ENCODE results near the gene DLGAP4. TPM values are rescaled to one million over a fixed set of nuclear protein-coding genes. Genes with fewer than 3 reads are reported as not detected.
A peak's percentile ranks its signal among the peaks of the same experiment; 100 is the strongest.
"Not testable (repeated sequence)": the region's sequence is repeated elsewhere in the genome, so short reads cannot be mapped to it uniquely, and the experiment has no call there.

Gene DLGAP4
- polyA plus RNA-seq, 2 of the 4 experiments (the other 2 are of a cell fraction): 11.9 to 36.7 TPM

DNA sequence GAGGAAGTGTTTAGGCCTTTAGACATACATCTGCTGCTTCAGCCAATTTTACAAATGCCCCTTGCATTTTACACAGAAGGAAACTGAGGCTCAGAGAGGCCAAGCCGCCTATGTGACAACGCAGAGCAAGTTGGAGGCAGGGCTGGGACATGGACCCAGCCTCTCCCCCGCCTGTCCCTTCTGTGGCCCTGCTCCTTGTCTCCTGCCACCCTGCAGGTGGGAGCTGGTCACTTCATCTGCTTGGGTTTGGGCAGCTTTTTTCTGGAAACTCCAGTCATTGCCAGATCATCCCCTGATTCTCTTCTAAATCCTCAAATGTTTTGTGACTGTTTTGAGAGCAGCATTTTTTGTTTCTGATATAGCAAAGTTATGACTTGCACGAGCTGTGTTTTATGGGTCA is 68.9 kb downstream of the DLGAP4 start:
- no peak for TF ChIP-seq ZNF302 (CRISPR knock-in tag; IDR thresholded peaks at IDR 0.05)
- no peak for TF ChIP-seq JUNB (IDR thresholded peaks at IDR 0.05)
- TF ChIP-seq, protein P1, sequence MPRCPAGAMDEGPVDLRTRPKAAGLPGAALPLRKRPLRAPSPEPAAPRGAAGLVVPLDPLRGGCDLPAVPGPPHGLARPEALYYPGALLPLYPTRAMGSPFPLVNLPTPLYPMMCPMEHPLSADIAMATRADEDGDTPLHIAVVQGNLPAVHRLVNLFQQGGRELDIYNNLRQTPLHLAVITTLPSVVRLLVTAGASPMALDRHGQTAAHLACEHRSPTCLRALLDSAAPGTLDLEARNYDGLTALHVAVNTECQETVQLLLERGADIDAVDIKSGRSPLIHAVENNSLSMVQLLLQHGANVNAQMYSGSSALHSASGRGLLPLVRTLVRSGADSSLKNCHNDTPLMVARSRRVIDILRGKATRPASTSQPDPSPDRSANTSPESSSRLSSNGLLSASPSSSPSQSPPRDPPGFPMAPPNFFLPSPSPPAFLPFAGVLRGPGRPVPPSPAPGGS (IDR thresholded peaks at IDR 0.05): no peak
- TF ChIP-seq ZC3H11A (IDR thresholded peaks at IDR 0.05): no peak
- TF ChIP-seq KDM5A (IDR thresholded peaks at IDR 0.05): no peak
- no peak for TF ChIP-seq SMC3 (IDR thresholded peaks at IDR 0.05)
- TF ChIP-seq ZSCAN20 (CRISPR knock-in tag; IDR thresholded peaks at IDR 0.05): no peak
- TF ChIP-seq JUN (IDR thresholded peaks at IDR 0.05): no peak
- 14% methylated on average over 4 of the region's 4 CpGs for WGBS (ENCODE audit: missing lambda C conversion rate)
- peak in 1 of 2 experiments; percentile 55; a peak in 3 of 6 replicates for ATAC-seq
- FAIRE-seq: no peak
- POLR2A ChIA-PET: no interaction called here
- Histone ChIP-seq H3K4me3 (no peak overlapping the region), H3K9me3 (no peaks in the 10 kb centered on the region), H3K27ac (no peak overlapping the region), H3K4me2 (no peak overlapping the region), H3K4me1 (no peaks in the 10 kb centered on the region)
- no peak for DNase-seq (ENCODE audit: low read depth in 1 of 2, low spot score in 1 of 2)
- CTCF ChIA-PET: interaction anchor here (1.1 to 1.6 kb wide), 2 partner anchors 33 to 172 kb away, joined by 3 to 4 read pairs; no protein-coding TSS in a partner anchor

GRCh38 chr20:36377348-36378326 is 71.5 kb downstream of the DLGAP4 start:
- TF ChIP-seq, protein P2, sequence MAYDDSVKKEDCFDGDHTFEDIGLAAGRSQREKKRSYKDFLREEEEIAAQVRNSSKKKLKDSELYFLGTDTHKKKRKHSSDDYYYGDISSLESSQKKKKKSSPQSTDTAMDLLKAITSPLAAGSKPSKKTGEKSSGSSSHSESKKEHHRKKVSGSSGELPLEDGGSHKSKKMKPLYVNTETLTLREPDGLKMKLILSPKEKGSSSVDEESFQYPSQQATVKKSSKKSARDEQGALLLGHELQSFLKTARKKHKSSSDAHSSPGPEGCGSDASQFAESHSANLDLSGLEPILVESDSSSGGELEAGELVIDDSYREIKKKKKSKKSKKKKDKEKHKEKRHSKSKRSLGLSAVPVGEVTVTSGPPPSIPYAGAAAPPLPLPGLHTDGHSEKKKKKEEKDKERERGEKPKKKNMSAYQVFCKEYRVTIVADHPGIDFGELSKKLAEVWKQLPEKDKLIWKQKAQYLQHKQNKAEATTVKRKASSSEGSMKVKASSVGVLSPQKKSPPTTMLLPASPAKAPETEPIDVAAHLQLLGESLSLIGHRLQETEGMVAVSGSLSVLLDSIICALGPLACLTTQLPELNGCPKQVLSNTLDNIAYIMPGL (CRISPR knock-in tag; IDR thresholded peaks at IDR 0.05; ENCODE audit: borderline replicate concordance): no peak
- no peak for TF ChIP-seq SREBF2 (IDR thresholded peaks at IDR 0.05)
- TF ChIP-seq ESRRA (IDR thresholded peaks at IDR 0.05; ENCODE audit: borderline replicate concordance, low read length): no peak
- no peak for TF ChIP-seq HDAC2 (IDR thresholded peaks at IDR 0.05)
- TF ChIP-seq CHD4 (IDR thresholded peaks at IDR 0.05; ENCODE audit: borderline replicate concordance): no peak
- no peak for TF ChIP-seq EHF (CRISPR knock-in tag; IDR thresholded peaks at IDR 0.05)
- H3K4me2 ChIP-seq: no peak overlapping the region
- WGBS (ENCODE audit: missing lambda C conversion rate): 47% methylated on average over 22 of the region's 22 CpGs
- no peaks in the 10 kb centered on the region for H3K9me3 ChIP-seq
- DNase-seq (ENCODE audit: low read depth in 1 of 2, low spot score in 1 of 2) (no peak), ATAC-seq (no peak), FAIRE-seq (no peak)
- ChIA-PET POLR2A (no interaction called here), CTCF (interaction anchor here (0.9 to 1.3 kb wide), 2 partner anchors 9 to 90 kb away, joined by 3 read pairs; no protein-coding TSS in a partner anchor)
- no peak overlapping the region for H3K4me3 ChIP-seq
- no peaks in the 10 kb centered on the region for H3K4me1 ChIP-seq
- H3K27ac ChIP-seq: no peak overlapping the region

DNA sequence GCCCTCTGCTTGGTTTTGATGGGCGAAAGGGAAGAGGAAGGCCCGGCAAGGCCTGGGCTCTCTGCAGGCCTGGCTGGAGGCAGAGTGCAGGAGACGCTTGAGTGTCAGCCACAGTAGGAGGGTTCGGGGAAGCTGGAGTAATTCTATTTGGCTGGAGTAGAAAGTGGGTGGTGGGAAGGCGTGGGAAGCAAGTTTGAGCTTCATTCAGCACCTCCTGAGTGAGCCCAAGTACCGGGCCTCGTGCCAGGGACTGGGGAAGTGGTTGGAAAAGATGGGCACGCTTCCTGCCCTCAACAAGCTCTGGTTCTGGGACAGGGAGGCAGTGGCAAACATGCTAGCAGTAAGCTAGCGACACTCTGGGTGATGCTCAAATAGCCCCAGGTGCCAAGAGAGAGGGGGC is 72.5 kb downstream of the DLGAP4 start:
- Histone ChIP-seq H3K4me2 (no peak overlapping the region), H3K4me3 (no peak overlapping the region), H3K4me1 (no peaks in the 10 kb centered on the region), H3K27ac (no peak overlapping the region), H3K9me3 (no peaks in the 10 kb centered on the region)
- DNase-seq (ENCODE audit: low read depth in 1 of 2, low spot score in 1 of 2): no peak
- POLR2A ChIA-PET: no interaction called here
- no peak for FAIRE-seq
- ATAC-seq: no peak
- 28% methylated on average over 9 of the region's 9 CpGs for WGBS (ENCODE audit: missing lambda C conversion rate)
- TF ChIP-seq, protein P1 (IDR thresholded peaks at IDR 0.05): no peak
- TF ChIP-seq MAZ (IDR thresholded peaks at IDR 0.05; ENCODE audit: borderline replicate concordance, low read depth, low read length) (no peak), FOXS1 (CRISPR knock-in tag; IDR thresholded peaks at IDR 0.05) (no peak), CEBPB (IDR thresholded peaks at IDR 0.05) (no peak), RCOR1 (IDR thresholded peaks at IDR 0.05; ENCODE audit: low read depth, low read length) (no peak), SREBF2 (IDR thresholded peaks at IDR 0.05) (no peak), NR3C1 (IDR thresholded peaks at IDR 0.05) (no peak), EHMT2 (IDR thresholded peaks at IDR 0.05; ENCODE audit: low read depth) (no peak), RFX5 (IDR thresholded peaks at IDR 0.05) (no peak), BHLHE40 (IDR thresholded peaks at IDR 0.05; ENCODE audit: low read depth, low read length) (no peak)
- TF ChIP-seq, protein P2 (CRISPR knock-in tag; IDR thresholded peaks at IDR 0.05; ENCODE audit: borderline replicate concordance): no peak
- TF ChIP-seq, protein P3, sequence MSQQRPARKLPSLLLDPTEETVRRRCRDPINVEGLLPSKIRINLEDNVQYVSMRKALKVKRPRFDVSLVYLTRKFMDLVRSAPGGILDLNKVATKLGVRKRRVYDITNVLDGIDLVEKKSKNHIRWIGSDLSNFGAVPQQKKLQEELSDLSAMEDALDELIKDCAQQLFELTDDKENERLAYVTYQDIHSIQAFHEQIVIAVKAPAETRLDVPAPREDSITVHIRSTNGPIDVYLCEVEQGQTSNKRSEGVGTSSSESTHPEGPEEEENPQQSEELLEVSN (IDR thresholded peaks at IDR 0.05; ENCODE audit: borderline replicate concordance, low read depth): no peak
- CTCF ChIA-PET: interaction anchor here (0.9 to 1.5 kb wide), 2 partner anchors 12 to 17 kb away, joined by 3 to 4 read pairs; no protein-coding TSS in a partner anchor

DNA sequence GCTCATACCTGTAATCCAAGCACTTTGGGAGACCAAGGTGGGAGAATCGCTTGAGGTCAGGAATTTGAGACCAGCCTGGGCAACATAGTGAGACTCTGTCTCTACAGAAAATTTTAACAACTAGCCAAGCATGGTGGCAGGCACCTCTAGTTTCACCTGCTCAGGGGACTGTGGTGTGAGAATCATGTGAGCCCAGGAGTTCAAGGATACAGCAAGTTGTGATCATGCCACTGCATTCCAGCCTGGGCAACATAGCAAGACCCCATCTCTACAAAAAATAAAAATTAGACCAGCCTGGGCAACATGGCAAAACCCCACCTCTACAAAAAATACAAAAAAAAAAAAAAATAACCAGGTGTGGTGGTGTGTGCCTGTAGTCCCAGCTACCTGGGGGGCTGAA is 73.8 kb downstream of the DLGAP4 start:
- POLR2A ChIA-PET; FAIRE-seq; H3K4me1 ChIP-seq; ATAC-seq; H3K4me2 ChIP-seq; DNase-seq (ENCODE audit: low read depth in 1 of 2, low spot score in 1 of 2); H3K4me3 ChIP-seq; H3K9me3 ChIP-seq; H3K27ac ChIP-seq: not testable (repeated sequence)
- CTCF ChIA-PET: interaction anchor here (0.7 to 1.5 kb wide), 2 partner anchors 11 to 201 kb away, joined by 4 read pairs; no protein-coding TSS in a partner anchor
- 38% methylated on average over 1 of the region's 1 CpG for WGBS (ENCODE audit: missing lambda C conversion rate)
